ENCODE measurements around the gene TMEM127. TPM values are rescaled to one million over a fixed set of nuclear protein-coding genes. Genes with fewer than 3 reads are reported as not detected.
A peak's percentile ranks its signal among the peaks of the same experiment; 100 is the strongest.

TMEM127 gene
- polyA plus RNA-seq, 2 of the 4 experiments (the other 2 are of a cell fraction): 31.9 to 38.7 TPM

- no peak for TF ChIP-seq HDAC2 (IDR thresholded peaks at IDR 0.05)
- TF ChIP-seq CBX2 (IDR thresholded peaks at IDR 0.05; ENCODE audit: borderline replicate concordance, low read depth): no peak
- TF ChIP-seq, protein P1, sequence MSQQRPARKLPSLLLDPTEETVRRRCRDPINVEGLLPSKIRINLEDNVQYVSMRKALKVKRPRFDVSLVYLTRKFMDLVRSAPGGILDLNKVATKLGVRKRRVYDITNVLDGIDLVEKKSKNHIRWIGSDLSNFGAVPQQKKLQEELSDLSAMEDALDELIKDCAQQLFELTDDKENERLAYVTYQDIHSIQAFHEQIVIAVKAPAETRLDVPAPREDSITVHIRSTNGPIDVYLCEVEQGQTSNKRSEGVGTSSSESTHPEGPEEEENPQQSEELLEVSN (IDR thresholded peaks at IDR 0.05; ENCODE audit: borderline replicate concordance, low read depth): no peak
- no peak for TF ChIP-seq CBX8 (IDR thresholded peaks at IDR 0.05)
- no peak for TF ChIP-seq TP53 (CRISPR knock-in tag; IDR thresholded peaks at IDR 0.05)
- no peak for TF ChIP-seq NFE2L2 (conservative IDR thresholded peaks at IDR 0.05; ENCODE audit: low read length)
- no peak for TF ChIP-seq BHLHE40 (IDR thresholded peaks at IDR 0.05; ENCODE audit: low read depth, low read length)
- no peak for TF ChIP-seq FOXS1 (CRISPR knock-in tag; IDR thresholded peaks at IDR 0.05)
- TF ChIP-seq KDM5A (IDR thresholded peaks at IDR 0.05): no peak
- TF ChIP-seq, protein P2, sequence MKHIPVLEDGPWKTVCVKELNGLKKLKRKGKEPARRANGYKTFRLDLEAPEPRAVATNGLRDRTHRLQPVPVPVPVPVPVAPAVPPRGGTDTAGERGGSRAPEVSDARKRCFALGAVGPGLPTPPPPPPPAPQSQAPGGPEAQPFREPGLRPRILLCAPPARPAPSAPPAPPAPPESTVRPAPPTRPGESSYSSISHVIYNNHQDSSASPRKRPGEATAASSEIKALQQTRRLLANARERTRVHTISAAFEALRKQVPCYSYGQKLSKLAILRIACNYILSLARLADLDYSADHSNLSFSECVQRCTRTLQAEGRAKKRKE (CRISPR knock-in tag; IDR thresholded peaks at IDR 0.05; ENCODE audit: low read depth): no peak
- no peak for TF ChIP-seq HMGXB4 (CRISPR knock-in tag; IDR thresholded peaks at IDR 0.05; ENCODE audit: borderline replicate concordance)
- no peak for TF ChIP-seq POLR2A (IDR thresholded peaks at IDR 0.05; ENCODE audit: low read length)
- no peak for TF ChIP-seq RAD21 (conservative IDR thresholded peaks at IDR 0.05 in 1 of 2, IDR thresholded peaks at IDR 0.05 in 1 of 2)
- TF ChIP-seq FOSB (CRISPR knock-in tag; IDR thresholded peaks at IDR 0.05): no peak
- no peak; a peak in 1 of 6 replicates for ATAC-seq
- Histone ChIP-seq H3K4me2 (no peak overlapping the region), H3K27ac (no peak overlapping the region), H3K9me3 (no peaks in the 10 kb centered on the region), H3K4me3 (no peak overlapping the region), H3K4me1 (no peaks in the 10 kb centered on the region)
- ChIA-PET CTCF (interaction anchor here (1.3 to 2.7 kb wide), 4 partner anchors 8 to 26 kb away, joined by 4 to 13 read pairs (median 8); partner anchors contain the start of genes CIAO1 and TMEM127), POLR2A (interaction anchor here (0.8 kb wide), 1 partner anchor 20 kb away, joined by 3 read pairs; no protein-coding TSS in a partner anchor)
- WGBS (ENCODE audit: missing lambda C conversion rate): 78% methylated on average over 9 of the region's 9 CpGs
- FAIRE-seq: no peak
- DNase-seq (ENCODE audit: low read depth in 1 of 2, low spot score in 1 of 2): no peak
Measured at GRCh38 chr2:96240341-96241038, 25.3 kb downstream of the TMEM127 start.

GRCh38 chr2:96239745-96240264 is 26.0 kb downstream of the TMEM127 start:
- Histone ChIP-seq H3K4me2 (no peak overlapping the region), H3K27ac (no peak overlapping the region), H3K9me3 (no peaks in the 10 kb centered on the region), H3K4me3 (no peak overlapping the region), H3K4me1 (no peaks in the 10 kb centered on the region)
- no peak for TF ChIP-seq RAD21 (conservative IDR thresholded peaks at IDR 0.05 in 1 of 2, IDR thresholded peaks at IDR 0.05 in 1 of 2)
- TF ChIP-seq JUNB (IDR thresholded peaks at IDR 0.05): no peak
- no peak for TF ChIP-seq EP300 (IDR thresholded peaks at IDR 0.05)
- TF ChIP-seq RCOR1 (IDR thresholded peaks at IDR 0.05; ENCODE audit: low read depth, low read length): no peak
- no peak for TF ChIP-seq BHLHE40 (IDR thresholded peaks at IDR 0.05; ENCODE audit: low read depth, low read length)
- no peak for TF ChIP-seq NFE2L2 (conservative IDR thresholded peaks at IDR 0.05; ENCODE audit: low read length)
- no peak for TF ChIP-seq HEYL (CRISPR knock-in tag; IDR thresholded peaks at IDR 0.05)
- no peak for TF ChIP-seq RNF2 (IDR thresholded peaks at IDR 0.05; ENCODE audit: borderline replicate concordance, low read depth)
- no peak for TF ChIP-seq SREBF2 (IDR thresholded peaks at IDR 0.05)
- TF ChIP-seq, protein P3, sequence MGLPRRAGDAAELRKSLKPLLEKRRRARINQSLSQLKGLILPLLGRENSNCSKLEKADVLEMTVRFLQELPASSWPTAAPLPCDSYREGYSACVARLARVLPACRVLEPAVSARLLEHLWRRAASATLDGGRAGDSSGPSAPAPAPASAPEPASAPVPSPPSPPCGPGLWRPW (IDR thresholded peaks at IDR 0.05): no peak
- TF ChIP-seq REST (IDR thresholded peaks at IDR 0.05): no peak
- TF ChIP-seq POLR2AphosphoS2 (conservative IDR thresholded peaks at IDR 0.05; ENCODE audit: low read length): no peak
- no peak for TF ChIP-seq MAFK (IDR thresholded peaks at IDR 0.05; ENCODE audit: partially characterized antibody)
- no peak for TF ChIP-seq ZFP36 (IDR thresholded peaks at IDR 0.05; ENCODE audit: borderline replicate concordance, partially characterized antibody)
- no peak for TF ChIP-seq CEBPB (IDR thresholded peaks at IDR 0.05)
- TF ChIP-seq CHD4 (IDR thresholded peaks at IDR 0.05; ENCODE audit: borderline replicate concordance): no peak
- POLR2A ChIA-PET: interaction anchor here (0.6 to 0.8 kb wide), 2 partner anchors 20 to 31 kb away, joined by 3 read pairs; partner anchors contain the start of gene STARD7
- CTCF ChIA-PET: interaction anchor here (0.7 to 2.7 kb wide), 5 partner anchors 9 to 169 kb away, joined by 3 to 13 read pairs (median 5); partner anchors contain the start of genes CIAO1 and TMEM127
- ATAC-seq (peak in 1 of 2 experiments; percentile 19; a peak in 2 of 6 replicates), FAIRE-seq (no peak), DNase-seq (ENCODE audit: low read depth in 1 of 2, low spot score in 1 of 2) (no peak)
- 93% methylated on average over 8 of the region's 9 CpGs for WGBS (ENCODE audit: missing lambda C conversion rate)

Measured in A549 (cell line).